NCI-H748 (cell line): Measurements from ENCODE around the gene TMEM37.

ENCODE experiments used
- DNase-seq: peaks from one replicate; lab custom pipeline; 2025; ENCODE audit not compliant: unreplicated experiment; lab: John Stamatoyannopoulos, UW

TMEM37 gene

GRCh38 chr2:119432851-119433522 is 1.3 kb downstream of the TMEM37 start:
- no peak for DNase-seq

- DNase-seq: no peak
Observed at GRCh38 chr2:119433636-119434327, 2.1 kb downstream of the TMEM37 start.

GRCh38 chr2:119434664-119435063 is 3.0 kb downstream of the TMEM37 start:
- DNase-seq: no peak

- DNase-seq: no peak
Observed at GRCh38 chr2:119435081-119435952, 3.7 kb downstream of the TMEM37 start.

GRCh38 chr2:119435953-119436297 is 4.3 kb downstream of the TMEM37 start:
- no peak for DNase-seq

GRCh38 chr2:119436993-119437772 is 5.5 kb downstream of the TMEM37 start:
- DNase-seq: no peak

- no peak for DNase-seq
Observed at GRCh38 chr2:119438128-119438656, 6.5 kb downstream of the TMEM37 start.

- no peak for DNase-seq
Observed at GRCh38 chr2:119438726-119439284, 7.2 kb downstream of the TMEM37 start.

- no peak for DNase-seq
Observed at GRCh38 chr2:119439574-119440500, 8.2 kb downstream of the TMEM37 start.

- DNase-seq: no peak
Observed at GRCh38 chr2:119440501-119440870, 8.8 kb downstream of the TMEM37 start.

GRCh38 chr2:119440873-119441272 is 9.2 kb downstream of the TMEM37 start:
- DNase-seq: no peak

GRCh38 chr2:119441376-119442225 is 9.9 kb downstream of the TMEM37 start:
- no peak for DNase-seq

- DNase-seq: no peak
Observed at GRCh38 chr2:119442226-119442619, 10.6 kb downstream of the TMEM37 start.

- no peak for DNase-seq
Observed at GRCh38 chr2:119442850-119443249, 11.2 kb downstream of the TMEM37 start.

- no peak for DNase-seq
Observed at GRCh38 chr2:119446037-119446436, 14.4 kb downstream of the TMEM37 start.

- DNase-seq: no peak
Observed at GRCh38 chr2:119448427-119449141, 16.9 kb downstream of the TMEM37 start.

GRCh38 chr2:119449521-119449920 is 17.9 kb downstream of the TMEM37 start:
- DNase-seq: no peak
